PC-9 (cell line): Measurements from ENCODE around the gene CBR1.

Experiments
- CTCF ChIP-seq: fragments of 200-600 bp; sonication (generic); conservative IDR thresholded peaks from 2 replicates; pipeline ENCODE4 v1.6.1; 2017; ENCODE audit warnings: mixed run types, antibody characterized with exemption, mild to moderate bottlenecking, moderate library complexity
- EZH2 ChIP-seq: fragments of 200-600 bp; sonication (generic); IDR thresholded peaks from 2 replicates; pipeline ENCODE4 v1.8.0; 2017; ENCODE audit warnings: antibody characterized with exemption, low read depth

- no peak for TF ChIP-seq CTCF
- TF ChIP-seq EZH2: no peak
These were observed 7.2 kb downstream of the CBR1 start for GRCh38 chr21:36076878-36077655.
